ENCODE measurements around the gene ATP5F1D. TPM values are rescaled to one million over a fixed set of nuclear protein-coding genes. Genes with fewer than 3 reads are reported as not detected.
A peak's percentile ranks its signal among the peaks of the same experiment; 100 is the strongest.

ATP5F1D gene
- total and polyA plus RNA-seq, 2 of the 13 experiments (the other 11 are each of a cell fraction or from before 2014, with no cell fraction given), result 39.4 to 78.7 TPM

DNA sequence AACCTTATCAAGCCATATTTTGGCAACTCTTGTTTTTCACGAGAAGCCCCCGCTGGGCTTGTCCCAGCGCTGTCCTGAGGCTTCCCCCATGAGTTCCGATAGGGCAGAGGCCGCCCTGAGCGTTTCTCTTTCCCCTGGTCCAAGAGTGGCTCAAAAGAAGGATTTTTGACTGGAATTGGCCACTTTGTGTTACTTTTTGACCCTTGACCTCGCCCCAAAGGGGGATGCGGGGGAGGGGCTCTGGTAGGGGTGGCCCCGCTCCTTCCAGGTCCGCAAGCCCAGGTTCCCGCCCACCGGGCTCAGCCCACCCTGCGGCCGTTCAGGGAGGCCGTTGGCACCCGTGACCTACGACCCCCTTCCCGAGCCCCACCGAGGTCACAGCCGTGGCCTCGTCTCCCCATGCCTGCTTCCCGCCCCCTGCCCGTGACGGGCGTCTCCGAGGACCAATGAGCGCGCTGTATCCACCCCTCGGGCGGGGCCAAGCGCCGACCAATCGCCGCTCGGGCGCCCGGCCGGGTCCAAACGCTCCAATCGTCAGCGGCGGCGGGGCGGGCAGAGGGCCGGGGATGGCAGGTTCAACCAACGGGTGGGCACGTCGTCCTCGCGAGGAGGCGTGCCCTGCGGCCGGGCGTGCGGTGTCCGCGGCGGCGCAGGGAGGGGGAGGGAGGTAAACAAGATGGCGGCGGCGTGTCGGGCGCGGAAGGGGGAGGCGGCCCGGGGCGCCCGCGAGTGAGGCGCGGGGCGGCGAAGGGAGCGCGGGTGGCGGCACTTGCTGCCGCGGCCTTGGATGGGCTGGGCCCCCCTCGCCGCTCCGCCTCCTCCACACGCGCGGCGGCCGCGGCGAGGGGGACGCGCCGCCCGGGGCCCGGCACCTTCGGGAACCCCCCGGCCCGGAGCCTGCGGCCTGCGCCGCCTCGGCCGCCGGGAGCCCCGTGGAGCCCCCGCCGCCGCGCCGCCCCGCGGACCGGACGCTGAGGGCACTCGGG is 36.1 kb upstream of the ATP5F1D start, which contains the start of gene STK11 (continued):
- no peak for TF ChIP-seq CBX2 (IDR thresholded peaks at IDR 0.05; ENCODE audit: low read depth, low read length)
- TF ChIP-seq CBX2 (CRISPR knock-in tag; IDR thresholded peaks at IDR 0.05; ENCODE audit: low read depth), result no peak
- TF ChIP-seq, protein P1, sequence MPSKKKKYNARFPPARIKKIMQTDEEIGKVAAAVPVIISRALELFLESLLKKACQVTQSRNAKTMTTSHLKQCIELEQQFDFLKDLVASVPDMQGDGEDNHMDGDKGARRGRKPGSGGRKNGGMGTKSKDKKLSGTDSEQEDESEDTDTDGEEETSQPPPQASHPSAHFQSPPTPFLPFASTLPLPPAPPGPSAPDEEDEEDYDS (CRISPR knock-in tag; IDR thresholded peaks at IDR 0.05), result peak; percentile 84
- TF ChIP-seq JARID2 (CRISPR knock-in tag; IDR thresholded peaks at IDR 0.05; ENCODE audit: insufficient replicate concordance), result no peak
- TF ChIP-seq ZNF652 (CRISPR knock-in tag; IDR thresholded peaks at IDR 0.05; ENCODE audit: borderline replicate concordance, low read depth), result no peak
- TF ChIP-seq MYNN (CRISPR knock-in tag; IDR thresholded peaks at IDR 0.05; ENCODE audit: low read depth), result no peak
- TF ChIP-seq, protein P2, sequence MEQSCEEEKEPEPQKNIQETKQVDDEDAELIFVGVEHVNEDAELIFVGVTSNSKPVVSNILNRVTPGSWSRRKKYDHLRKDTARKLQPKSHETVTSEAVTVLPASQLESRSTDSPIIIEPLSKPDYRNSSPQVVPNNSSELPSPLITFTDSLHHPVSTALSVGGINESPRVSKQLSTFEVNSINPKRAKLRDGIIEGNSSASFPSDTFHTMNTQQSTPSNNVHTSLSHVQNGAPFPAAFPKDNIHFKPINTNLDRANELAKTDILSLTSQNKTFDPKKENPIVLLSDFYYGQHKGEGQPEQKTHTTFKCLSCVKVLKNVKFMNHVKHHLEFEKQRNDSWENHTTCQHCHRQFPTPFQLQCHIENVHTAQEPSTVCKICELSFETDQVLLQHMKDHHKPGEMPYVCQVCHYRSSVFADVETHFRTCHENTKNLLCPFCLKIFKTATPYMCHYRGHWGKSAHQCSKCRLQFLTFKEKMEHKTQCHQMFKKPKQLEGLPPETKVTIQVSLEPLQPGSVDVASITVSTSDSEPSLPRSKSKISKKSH (CRISPR knock-in tag; IDR thresholded peaks at IDR 0.05; ENCODE audit: borderline replicate concordance), result no peak
- TF ChIP-seq, protein P3, sequence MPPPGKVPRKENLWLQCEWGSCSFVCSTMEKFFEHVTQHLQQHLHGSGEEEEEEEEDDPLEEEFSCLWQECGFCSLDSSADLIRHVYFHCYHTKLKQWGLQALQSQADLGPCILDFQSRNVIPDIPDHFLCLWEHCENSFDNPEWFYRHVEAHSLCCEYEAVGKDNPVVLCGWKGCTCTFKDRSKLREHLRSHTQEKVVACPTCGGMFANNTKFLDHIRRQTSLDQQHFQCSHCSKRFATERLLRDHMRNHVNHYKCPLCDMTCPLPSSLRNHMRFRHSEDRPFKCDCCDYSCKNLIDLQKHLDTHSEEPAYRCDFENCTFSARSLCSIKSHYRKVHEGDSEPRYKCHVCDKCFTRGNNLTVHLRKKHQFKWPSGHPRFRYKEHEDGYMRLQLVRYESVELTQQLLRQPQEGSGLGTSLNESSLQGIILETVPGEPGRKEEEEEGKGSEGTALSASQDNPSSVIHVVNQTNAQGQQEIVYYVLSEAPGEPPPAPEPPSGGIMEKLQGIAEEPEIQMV (CRISPR knock-in tag; IDR thresholded peaks at IDR 0.05; ENCODE audit: low read depth), result peak; percentile 62; the same call in 1 of the 2 replicates
- no peak for TF ChIP-seq ZFP62 (CRISPR knock-in tag; IDR thresholded peaks at IDR 0.05)
- no peak for TF ChIP-seq SYNCRIP (IDR thresholded peaks at IDR 0.05; ENCODE audit: insufficient read depth, low read depth, low read length)
- 0 out of 2 replicates have a peak, but pooled peaks have one; percentile 59 for TF ChIP-seq ZNF501 (CRISPR knock-in tag; IDR thresholded peaks at IDR 0.05)
- TF ChIP-seq HNRNPLL (IDR thresholded peaks at IDR 0.05; ENCODE audit: low read depth, low read length, poor library complexity, severe bottlenecking), result peak; percentile 56
- TF ChIP-seq, protein P4, sequence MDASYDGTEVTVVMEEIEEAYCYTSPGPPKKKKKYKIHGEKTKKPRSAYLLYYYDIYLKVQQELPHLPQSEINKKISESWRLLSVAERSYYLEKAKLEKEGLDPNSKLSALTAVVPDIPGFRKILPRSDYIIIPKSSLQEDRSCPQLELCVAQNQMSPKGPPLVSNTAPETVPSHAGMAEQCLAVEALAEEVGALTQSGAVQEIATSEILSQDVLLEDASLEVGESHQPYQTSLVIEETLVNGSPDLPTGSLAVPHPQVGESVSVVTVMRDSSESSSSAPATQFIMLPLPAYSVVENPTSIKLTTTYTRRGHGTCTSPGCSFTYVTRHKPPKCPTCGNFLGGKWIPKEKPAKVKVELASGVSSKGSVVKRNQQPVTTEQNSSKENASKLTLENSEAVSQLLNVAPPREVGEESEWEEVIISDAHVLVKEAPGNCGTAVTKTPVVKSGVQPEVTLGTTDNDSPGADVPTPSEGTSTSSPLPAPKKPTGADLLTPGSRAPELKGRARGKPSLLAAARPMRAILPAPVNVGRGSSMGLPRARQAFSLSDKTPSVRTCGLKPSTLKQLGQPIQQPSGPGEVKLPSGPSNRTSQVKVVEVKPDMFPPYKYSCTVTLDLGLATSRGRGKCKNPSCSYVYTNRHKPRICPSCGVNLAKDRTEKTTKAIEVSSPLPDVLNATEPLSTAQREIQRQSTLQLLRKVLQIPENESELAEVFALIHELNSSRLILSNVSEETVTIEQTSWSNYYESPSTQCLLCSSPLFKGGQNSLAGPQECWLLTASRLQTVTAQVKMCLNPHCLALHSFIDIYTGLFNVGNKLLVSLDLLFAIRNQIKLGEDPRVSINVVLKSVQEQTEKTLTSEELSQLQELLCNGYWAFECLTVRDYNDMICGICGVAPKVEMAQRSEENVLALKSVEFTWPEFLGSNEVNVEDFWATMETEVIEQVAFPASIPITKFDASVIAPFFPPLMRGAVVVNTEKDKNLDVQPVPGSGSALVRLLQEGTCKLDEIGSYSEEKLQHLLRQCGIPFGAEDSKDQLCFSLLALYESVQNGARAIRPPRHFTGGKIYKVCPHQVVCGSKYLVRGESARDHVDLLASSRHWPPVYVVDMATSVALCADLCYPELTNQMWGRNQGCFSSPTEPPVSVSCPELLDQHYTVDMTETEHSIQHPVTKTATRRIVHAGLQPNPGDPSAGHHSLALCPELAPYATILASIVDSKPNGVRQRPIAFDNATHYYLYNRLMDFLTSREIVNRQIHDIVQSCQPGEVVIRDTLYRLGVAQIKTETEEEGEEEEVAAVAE (CRISPR knock-in tag; IDR thresholded peaks at IDR 0.05; ENCODE audit: borderline replicate concordance), result no peak
- peak; percentile 41; the same call in 1 of the 2 replicates for TF ChIP-seq ZFP90 (CRISPR knock-in tag; IDR thresholded peaks at IDR 0.05; ENCODE audit: borderline replicate concordance)
- 0 out of 2 replicates have a peak, but pooled peaks have one; percentile 29 for TF ChIP-seq SIN3A (IDR thresholded peaks at IDR 0.05; ENCODE audit: borderline replicate concordance, low read depth, low read length)
- TF ChIP-seq, protein P5, sequence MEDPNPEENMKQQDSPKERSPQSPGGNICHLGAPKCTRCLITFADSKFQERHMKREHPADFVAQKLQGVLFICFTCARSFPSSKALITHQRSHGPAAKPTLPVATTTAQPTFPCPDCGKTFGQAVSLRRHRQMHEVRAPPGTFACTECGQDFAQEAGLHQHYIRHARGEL (CRISPR knock-in tag; IDR thresholded peaks at IDR 0.05), result no peak
- TF ChIP-seq GFI1 (CRISPR knock-in tag; IDR thresholded peaks at IDR 0.05; ENCODE audit: borderline replicate concordance), result no peak
- TF ChIP-seq SP5 (CRISPR knock-in tag; IDR thresholded peaks at IDR 0.05; ENCODE audit: borderline replicate concordance, low read depth), result peak; percentile 46; the same call in 1 of the 2 replicates
- no peak for TF ChIP-seq TP53 (CRISPR knock-in tag; conservative IDR thresholded peaks at IDR 0.05)
- peak; percentile 89 for TF ChIP-seq RBFOX2 (IDR thresholded peaks at IDR 0.05; ENCODE audit: low read depth, low read length)

All from HepG2 (cell line).